MM.1S (cell line): Measurements from ENCODE around the gene CDC25B.

ENCODE experiments used
- EZH2 ChIP-seq: fragments of 300-600 bp; sonication (generic); optimal IDR thresholded peaks from 2 replicates; pipeline ENCODE3; 2017; ENCODE audit warnings: low read depth, mild to moderate bottlenecking, antibody characterized with exemption, low read length, mixed read lengths
- TF ChIP-seq, protein P1 (sequence below): fragments of 300-600 bp; sonication (generic); IDR thresholded peaks from 2 replicates; pipeline ENCODE4 v1.5.1; 2016; ENCODE audit warnings: antibody characterized with exemption, low read length, mixed read lengths

DNA sequence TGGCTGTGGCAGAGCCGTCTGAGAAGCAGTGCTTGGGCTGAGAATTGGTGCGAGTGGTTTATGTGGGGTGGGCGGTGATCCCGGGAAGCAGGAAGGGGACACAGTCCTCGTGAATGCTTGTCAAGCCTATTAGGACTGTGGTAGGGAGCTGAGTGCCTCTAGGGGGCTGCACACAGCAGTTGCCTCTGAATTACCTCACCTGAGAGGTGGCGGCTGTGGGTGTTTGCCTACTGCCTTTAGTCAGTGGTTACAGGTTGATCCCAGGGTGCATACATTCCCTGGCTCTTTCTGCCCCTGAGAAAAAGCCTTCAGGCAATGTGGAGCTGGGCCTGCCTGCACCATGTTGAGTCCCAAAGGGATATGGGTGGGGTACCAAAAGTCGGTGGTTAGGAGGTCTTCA, 29.4 kb downstream of the CDC25B start:
- TF ChIP-seq, protein P1, sequence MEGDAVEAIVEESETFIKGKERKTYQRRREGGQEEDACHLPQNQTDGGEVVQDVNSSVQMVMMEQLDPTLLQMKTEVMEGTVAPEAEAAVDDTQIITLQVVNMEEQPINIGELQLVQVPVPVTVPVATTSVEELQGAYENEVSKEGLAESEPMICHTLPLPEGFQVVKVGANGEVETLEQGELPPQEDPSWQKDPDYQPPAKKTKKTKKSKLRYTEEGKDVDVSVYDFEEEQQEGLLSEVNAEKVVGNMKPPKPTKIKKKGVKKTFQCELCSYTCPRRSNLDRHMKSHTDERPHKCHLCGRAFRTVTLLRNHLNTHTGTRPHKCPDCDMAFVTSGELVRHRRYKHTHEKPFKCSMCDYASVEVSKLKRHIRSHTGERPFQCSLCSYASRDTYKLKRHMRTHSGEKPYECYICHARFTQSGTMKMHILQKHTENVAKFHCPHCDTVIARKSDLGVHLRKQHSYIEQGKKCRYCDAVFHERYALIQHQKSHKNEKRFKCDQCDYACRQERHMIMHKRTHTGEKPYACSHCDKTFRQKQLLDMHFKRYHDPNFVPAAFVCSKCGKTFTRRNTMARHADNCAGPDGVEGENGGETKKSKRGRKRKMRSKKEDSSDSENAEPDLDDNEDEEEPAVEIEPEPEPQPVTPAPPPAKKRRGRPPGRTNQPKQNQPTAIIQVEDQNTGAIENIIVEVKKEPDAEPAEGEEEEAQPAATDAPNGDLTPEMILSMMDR: no peak
- TF ChIP-seq EZH2: no peak
